NCI-H146 (cell line): ENCODE measurements around the gene HEPN1.

Experiments
- DNase-seq: peaks from one replicate; lab custom pipeline; 2025; lab: John Stamatoyannopoulos, UW

HEPN1 gene

GRCh38 chr11:124884869-124885479 lies 34.1 kb upstream of the HEPN1 start:
- DNase-seq, result no peak

GRCh38 chr11:124886476-124886875 lies 32.6 kb upstream of the HEPN1 start:
- DNase-seq, result no peak

- no peak for DNase-seq
Measured at GRCh38 chr11:124886978-124887666, 31.9 kb upstream of the HEPN1 start.

GRCh38 chr11:124887667-124888013 lies 31.4 kb upstream of the HEPN1 start:
- no peak for DNase-seq

- DNase-seq, result no peak
Measured at GRCh38 chr11:124889191-124890091, 29.6 kb upstream of the HEPN1 start.

- no peak for DNase-seq
Measured at GRCh38 chr11:124890151-124890550, 28.9 kb upstream of the HEPN1 start.

- DNase-seq, result no peak
Measured at GRCh38 chr11:124890683-124891372, 28.2 kb upstream of the HEPN1 start.

GRCh38 chr11:124891373-124891861 lies 27.6 kb upstream of the HEPN1 start:
- no peak for DNase-seq

- no peak for DNase-seq
Measured at GRCh38 chr11:124892146-124892545, 26.9 kb upstream of the HEPN1 start.

- no peak for DNase-seq
Measured at GRCh38 chr11:124892750-124893454, 26.1 kb upstream of the HEPN1 start.

GRCh38 chr11:124893781-124894401 lies 25.2 kb upstream of the HEPN1 start:
- no peak for DNase-seq

GRCh38 chr11:124894606-124895430 lies 24.2 kb upstream of the HEPN1 start:
- DNase-seq, result no peak

GRCh38 chr11:124895471-124895971 lies 23.5 kb upstream of the HEPN1 start:
- no peak for DNase-seq

GRCh38 chr11:124896071-124896750 lies 22.8 kb upstream of the HEPN1 start:
- DNase-seq, result no peak

- DNase-seq, result no peak
Measured at GRCh38 chr11:124896821-124897391, 22.1 kb upstream of the HEPN1 start.

- no peak for DNase-seq
Measured at GRCh38 chr11:124897674-124898262, 21.3 kb upstream of the HEPN1 start, which contains the start of gene ROBO4. TSS of gene ROBO4 (minus strand) at chr11:124897865. CDS start at chr11:124897795, 70 bp downstream.

- no peak for DNase-seq
Measured at GRCh38 chr11:124898263-124898680, 20.8 kb upstream of the HEPN1 start.

GRCh38 chr11:124898711-124899110 lies 20.3 kb upstream of the HEPN1 start:
- no peak for DNase-seq
